A549 (cell line): ENCODE measurements around the gene DPY19L3.

Experiments
- CBX2 ChIP-seq: fragments of 200-600 bp; sonication (generic); IDR thresholded peaks from 2 replicates; pipeline ENCODE4 v1.6.1; 2016; ENCODE audit warnings: low read depth, mild to moderate bottlenecking, borderline replicate concordance
- EHMT2 ChIP-seq: fragments of 200-600 bp; sonication (generic); IDR thresholded peaks from 2 replicates; pipeline ENCODE4 v1.6.1; 2016; ENCODE audit warnings: antibody characterized with exemption, low read depth, mild to moderate bottlenecking, moderate library complexity
- EP300 ChIP-seq, 2 experiments: fragments of >200 bp; sonication (Bioruptor Twin); formaldehyde crosslinking; IDR thresholded peaks; 2 replicates in 1 of 2; 3 replicates in 1 of 2; pipeline ENCODE4 v1.6.1; 2016 to 2017
- HOXA7 ChIP-seq: fragments of 250-450 bp; sonication (Bioruptor Pico); IDR thresholded peaks from 2 replicates; pipeline ENCODE4 v1.5.0; 2020; ENCODE audit warnings: mild to moderate bottlenecking, moderate library complexity
- POLR2A ChIP-seq: IDR thresholded peaks from 2 replicates; pipeline ENCODE4 v1.6.1; 2012; ENCODE audit warnings: mild to moderate bottlenecking, low read length
- SMC3 ChIP-seq: fragments of >200 bp; sonication (Bioruptor Twin); formaldehyde crosslinking; IDR thresholded peaks from 3 replicates; pipeline ENCODE4 v1.6.1; 2018; ENCODE audit warnings: inconsistent platforms
- ZNF302 ChIP-seq: fragments of 250-450 bp; sonication (Bioruptor Pico); IDR thresholded peaks from 2 replicates; pipeline ENCODE4 v1.9.0; 2021; ENCODE audit warnings: inconsistent platforms, mild to moderate bottlenecking, moderate library complexity
- TF ChIP-seq, protein P1 (sequence below): fragments of >200 bp; sonication (Bioruptor Twin); formaldehyde crosslinking; IDR thresholded peaks from 3 replicates; pipeline ENCODE4 v1.5.1; 2016
- TF ChIP-seq, protein P2 (sequence below): fragments of 450-650 bp; IDR thresholded peaks from 2 replicates; pipeline ENCODE4 v1.6.1; 2014; ENCODE audit warnings: antibody characterized with exemption

DNA sequence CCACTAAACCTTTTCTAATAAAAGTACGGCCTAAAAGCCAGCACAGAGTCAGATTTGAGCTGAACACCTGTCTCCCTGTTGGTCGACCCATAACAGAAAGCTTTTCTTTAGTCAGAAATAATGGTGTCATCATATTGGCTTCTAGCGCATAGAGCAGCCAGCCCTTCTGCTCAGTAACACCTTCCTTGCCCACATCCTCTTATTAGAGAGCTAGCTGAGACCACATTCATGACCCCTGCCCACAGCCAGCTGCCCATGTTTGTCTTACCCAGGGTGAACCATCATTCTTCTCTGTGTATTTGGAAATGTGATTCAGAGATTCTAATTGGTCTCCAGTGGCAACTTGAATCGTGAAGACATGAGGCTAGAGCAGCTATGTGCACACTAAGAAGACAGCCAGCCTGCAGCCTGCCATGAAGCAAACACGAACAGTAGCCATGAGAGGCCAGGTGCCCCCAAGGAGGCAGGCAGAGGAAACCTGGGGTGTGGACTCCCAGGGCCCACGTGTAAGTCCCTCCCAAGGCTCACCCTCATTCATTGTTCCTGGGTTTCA, 93.2 kb downstream of the DPY19L3 start:
- TF ChIP-seq, protein P1, sequence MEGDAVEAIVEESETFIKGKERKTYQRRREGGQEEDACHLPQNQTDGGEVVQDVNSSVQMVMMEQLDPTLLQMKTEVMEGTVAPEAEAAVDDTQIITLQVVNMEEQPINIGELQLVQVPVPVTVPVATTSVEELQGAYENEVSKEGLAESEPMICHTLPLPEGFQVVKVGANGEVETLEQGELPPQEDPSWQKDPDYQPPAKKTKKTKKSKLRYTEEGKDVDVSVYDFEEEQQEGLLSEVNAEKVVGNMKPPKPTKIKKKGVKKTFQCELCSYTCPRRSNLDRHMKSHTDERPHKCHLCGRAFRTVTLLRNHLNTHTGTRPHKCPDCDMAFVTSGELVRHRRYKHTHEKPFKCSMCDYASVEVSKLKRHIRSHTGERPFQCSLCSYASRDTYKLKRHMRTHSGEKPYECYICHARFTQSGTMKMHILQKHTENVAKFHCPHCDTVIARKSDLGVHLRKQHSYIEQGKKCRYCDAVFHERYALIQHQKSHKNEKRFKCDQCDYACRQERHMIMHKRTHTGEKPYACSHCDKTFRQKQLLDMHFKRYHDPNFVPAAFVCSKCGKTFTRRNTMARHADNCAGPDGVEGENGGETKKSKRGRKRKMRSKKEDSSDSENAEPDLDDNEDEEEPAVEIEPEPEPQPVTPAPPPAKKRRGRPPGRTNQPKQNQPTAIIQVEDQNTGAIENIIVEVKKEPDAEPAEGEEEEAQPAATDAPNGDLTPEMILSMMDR: no peak
- TF ChIP-seq EHMT2 (no peak), POLR2A (no peak), ZNF302 (CRISPR knock-in tag) (no peak), CBX2 (no peak), EP300 (IDR thresholded peaks at IDR 0.05) (no peak), SMC3 (no peak), HOXA7 (CRISPR knock-in tag) (no peak)
- TF ChIP-seq, protein P2, sequence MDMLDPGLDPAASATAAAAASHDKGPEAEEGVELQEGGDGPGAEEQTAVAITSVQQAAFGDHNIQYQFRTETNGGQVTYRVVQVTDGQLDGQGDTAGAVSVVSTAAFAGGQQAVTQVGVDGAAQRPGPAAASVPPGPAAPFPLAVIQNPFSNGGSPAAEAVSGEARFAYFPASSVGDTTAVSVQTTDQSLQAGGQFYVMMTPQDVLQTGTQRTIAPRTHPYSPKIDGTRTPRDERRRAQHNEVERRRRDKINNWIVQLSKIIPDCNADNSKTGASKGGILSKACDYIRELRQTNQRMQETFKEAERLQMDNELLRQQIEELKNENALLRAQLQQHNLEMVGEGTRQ: no peak
